SK-N-SH (cell line): ENCODE measurements around the gene HSPG2.

Experiments
- ELF1 ChIP-seq: IDR thresholded peaks from 2 replicates; pipeline ENCODE4 v1.4.0; 2012
- POLR2AphosphoS5 ChIP-seq: IDR thresholded peaks from 2 replicates; pipeline ENCODE4 v1.6.1; 2012; ENCODE audit warnings: low read depth, low read length
- TAF1 ChIP-seq: IDR thresholded peaks from 2 replicates; pipeline ENCODE4 v1.6.1; 2012; ENCODE audit warnings: low read depth, mild to moderate bottlenecking, low read length, moderate library complexity, borderline replicate concordance
- TF ChIP-seq, protein P1 (sequence below): IDR thresholded peaks from 2 replicates; pipeline ENCODE4 v1.4.0; 2012; ENCODE audit warnings: low read depth
- TF ChIP-seq, protein P2 (sequence below): fragments of 200-600 bp; sonication (generic); IDR thresholded peaks from 2 replicates; pipeline ENCODE4 v1.6.1; 2017; ENCODE audit warnings: antibody characterized with exemption, mild to moderate bottlenecking, moderate library complexity

DNA sequence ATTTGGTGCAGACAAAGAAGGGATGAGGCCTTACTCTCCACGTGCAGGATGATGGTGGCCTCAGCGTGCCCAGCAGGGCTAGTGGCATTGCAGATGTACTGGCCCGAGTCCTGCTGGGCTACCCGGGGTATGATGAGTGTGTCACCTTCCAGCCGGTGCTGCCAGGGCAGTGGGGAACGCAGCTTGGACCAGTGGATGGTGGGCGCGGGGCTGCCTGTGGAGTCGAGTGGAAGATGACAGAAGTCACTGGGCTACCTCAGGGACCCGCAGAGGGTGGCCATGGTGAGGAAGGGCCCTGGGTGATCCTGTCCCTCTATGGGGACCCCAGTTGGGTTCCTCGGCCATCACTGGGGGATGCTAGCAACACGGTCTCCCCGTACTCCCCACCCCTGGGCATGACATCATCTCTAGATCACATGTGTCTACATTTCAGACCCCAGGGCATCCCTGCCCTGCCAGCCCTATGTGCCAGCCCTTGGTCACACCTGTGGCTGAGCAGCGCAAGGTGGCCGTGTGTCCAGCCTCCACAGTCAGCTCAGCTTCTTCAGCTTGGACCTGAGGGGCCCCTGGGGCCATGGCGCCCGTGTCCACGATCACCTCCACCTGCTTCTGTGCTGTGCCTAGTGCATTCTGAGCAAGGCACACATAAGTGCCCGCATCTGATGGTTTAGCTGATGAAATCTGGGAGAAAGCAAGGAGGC, 97.6 kb downstream of the HSPG2 start:
- no peak for TF ChIP-seq ELF1
- TF ChIP-seq, protein P1, sequence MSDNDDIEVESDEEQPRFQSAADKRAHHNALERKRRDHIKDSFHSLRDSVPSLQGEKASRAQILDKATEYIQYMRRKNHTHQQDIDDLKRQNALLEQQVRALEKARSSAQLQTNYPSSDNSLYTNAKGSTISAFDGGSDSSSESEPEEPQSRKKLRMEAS = no peak
- TF ChIP-seq, protein P2, sequence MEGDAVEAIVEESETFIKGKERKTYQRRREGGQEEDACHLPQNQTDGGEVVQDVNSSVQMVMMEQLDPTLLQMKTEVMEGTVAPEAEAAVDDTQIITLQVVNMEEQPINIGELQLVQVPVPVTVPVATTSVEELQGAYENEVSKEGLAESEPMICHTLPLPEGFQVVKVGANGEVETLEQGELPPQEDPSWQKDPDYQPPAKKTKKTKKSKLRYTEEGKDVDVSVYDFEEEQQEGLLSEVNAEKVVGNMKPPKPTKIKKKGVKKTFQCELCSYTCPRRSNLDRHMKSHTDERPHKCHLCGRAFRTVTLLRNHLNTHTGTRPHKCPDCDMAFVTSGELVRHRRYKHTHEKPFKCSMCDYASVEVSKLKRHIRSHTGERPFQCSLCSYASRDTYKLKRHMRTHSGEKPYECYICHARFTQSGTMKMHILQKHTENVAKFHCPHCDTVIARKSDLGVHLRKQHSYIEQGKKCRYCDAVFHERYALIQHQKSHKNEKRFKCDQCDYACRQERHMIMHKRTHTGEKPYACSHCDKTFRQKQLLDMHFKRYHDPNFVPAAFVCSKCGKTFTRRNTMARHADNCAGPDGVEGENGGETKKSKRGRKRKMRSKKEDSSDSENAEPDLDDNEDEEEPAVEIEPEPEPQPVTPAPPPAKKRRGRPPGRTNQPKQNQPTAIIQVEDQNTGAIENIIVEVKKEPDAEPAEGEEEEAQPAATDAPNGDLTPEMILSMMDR = no peak
- no peak for TF ChIP-seq TAF1
- TF ChIP-seq POLR2AphosphoS5 = no peak
